ENCODE measurements around the gene ATAT1.
"Not testable (repeated sequence)": the region's sequence is repeated elsewhere in the genome, so short reads cannot be mapped to it uniquely, and the experiment has no call there.

The ATAT1 gene

GRCh38 chr6:30651143-30651542 lies 24.5 kb downstream of the ATAT1 start:
- no peak for DNase-seq (ENCODE audit: low read depth in 2 of 2)

- DNase-seq (ENCODE audit: low read depth in 2 of 2): no peak
These were observed 28.4 kb downstream of the ATAT1 start for GRCh38 chr6:30654798-30655742.

GRCh38 chr6:30655743-30656094 lies 29.0 kb downstream of the ATAT1 start:
- DNase-seq (ENCODE audit: low read depth in 2 of 2): no peak

GRCh38 chr6:30656513-30656912 lies 29.8 kb downstream of the ATAT1 start:
- DNase-seq (ENCODE audit: low read depth in 2 of 2): no peak

- no peak for DNase-seq (ENCODE audit: low read depth in 2 of 2)
These were observed 30.8 kb downstream of the ATAT1 start for GRCh38 chr6:30657454-30657853.

GRCh38 chr6:30657922-30658321 lies 31.2 kb downstream of the ATAT1 start:
- DNase-seq (ENCODE audit: low read depth in 2 of 2): not testable (repeated sequence)

- DNase-seq (ENCODE audit: low read depth in 2 of 2): no peak
These were observed 38.5 kb downstream of the ATAT1 start for GRCh38 chr6:30664994-30665767.

- peak in 1 of 2 donors; percentile 29 for DNase-seq (ENCODE audit: low read depth in 2 of 2)
These were observed 39.6 kb downstream of the ATAT1 start for GRCh38 chr6:30666300-30666699.

GRCh38 chr6:30670760-30671527 lies 44.3 kb downstream of the ATAT1 start:
- no peak for DNase-seq (ENCODE audit: low read depth in 2 of 2)

GRCh38 chr6:30672445-30673253 lies 46.0 kb downstream of the ATAT1 start, which contains the start of gene DHX16:
TSS of gene DHX16 (minus strand) at chr6:30673006. CDS start at chr6:30672841, 165 bp downstream.
- DNase-seq (ENCODE audit: low read depth in 2 of 2): peak; percentile 77 to 89

GRCh38 chr6:30676660-30677285 lies 50.1 kb downstream of the ATAT1 start:
- DNase-seq (ENCODE audit: low read depth in 2 of 2): no peak

- DNase-seq (ENCODE audit: low read depth in 2 of 2): peak; percentile 80 to 90
These were observed 52.5 kb downstream of the ATAT1 start for GRCh38 chr6:30678964-30679726.

- no peak for DNase-seq (ENCODE audit: low read depth in 2 of 2)
These were observed 53.3 kb downstream of the ATAT1 start for GRCh38 chr6:30679765-30680535.

GRCh38 chr6:30681766-30682142 lies 55.1 kb downstream of the ATAT1 start:
- DNase-seq (ENCODE audit: low read depth in 2 of 2): no peak

- peak; percentile 82 for DNase-seq (ENCODE audit: low read depth in 2 of 2)
These were observed 55.8 kb downstream of the ATAT1 start for GRCh38 chr6:30682143-30683117.

- no peak for DNase-seq (ENCODE audit: low read depth in 2 of 2)
These were observed 56.7 kb downstream of the ATAT1 start for GRCh38 chr6:30683183-30683979.

GRCh38 chr6:30683980-30684338 lies 57.3 kb downstream of the ATAT1 start:
- DNase-seq (ENCODE audit: low read depth in 2 of 2): no peak

Data from stimulated activated CD4-positive, alpha-beta T cell treated with anti-CD3 and anti-CD28 coated beads, Interleukin-15, amount 100 ng/mL, for 48 hours (primary cell).